Thoracic aorta (tissue), 2 donors: Measurements from ENCODE around the gene SLC2A4RG. TPM values are rescaled to one million over a fixed set of nuclear protein-coding genes. Genes with fewer than 3 reads are reported as not detected.

ENCODE experiments used
- ATAC-seq: fragments of 150-250 bp; one replicate; pipeline ENCODE4 v1.8.0; 2017; ENCODE audit warnings: low read depth; ENCODE audit not compliant: insufficient number of reproducible peaks, low FRiP score
- DNase-seq: peaks from one replicate; pipeline ENCODE4 v3.0.0-alpha.2; 2020; ENCODE audit warnings: low spot score
- H3K27ac ChIP-seq, 2 donors: fragments of 200-600 bp; sonication (generic); 1 replicate in 1 of 2; 2 replicates in 1 of 2; pipeline ENCODE4 v1.5.1; 2016; ENCODE audit warnings: mild to moderate bottlenecking in 2 of 2, moderate library complexity in 2 of 2
- H3K27me3 ChIP-seq: fragments of 200-600 bp; sonication (generic); replicated peaks from 2 replicates; pipeline ENCODE4 v1.6.0; 2016; ENCODE audit warnings: mild to moderate bottlenecking; ENCODE audit not compliant: insufficient read depth
- H3K36me3 ChIP-seq: fragments of 200-600 bp; sonication (generic); one replicate; pipeline ENCODE4 v1.5.1; 2016
- H3K4me1 ChIP-seq, 2 donors: fragments of 200-600 bp; sonication (generic); 1 replicate in 1 of 2; 2 replicates in 1 of 2; pipeline versions ENCODE4 v1.5.1 to v1.6.0; 2016; ENCODE audit warnings: low read depth in 2 of 2, mild to moderate bottlenecking in 1 of 2; ENCODE audit not compliant: control insufficient read depth in 1 of 2
- H3K4me3 ChIP-seq: fragments of 200-600 bp; sonication (generic); 2 replicates; pipeline ENCODE4 v1.5.1; 2016; ENCODE audit warnings: mild to moderate bottlenecking
- H3K9me3 ChIP-seq: fragments of 200-600 bp; sonication (generic); 2 replicates; pipeline ENCODE4 v1.5.1; 2016
- CTCF ChIP-seq: fragments of 200-600 bp; sonication (generic); IDR thresholded peaks from one replicate; pipeline ENCODE4 v1.5.1; 2019; ENCODE audit warnings: antibody characterized with exemption
- total RNA-seq, 2 donors: library from RNA; depleted of rRNA; stranded (reverse); fragments of >200 nt; gene quantifications; one replicate each; pipeline versions ENCODE4 v1.1.0 to v1.2.3, GENCODE V29; 2016

SLC2A4RG gene
- total RNA-seq, 2 donors from 2014 or later = 36.2 to 103 TPM

DNA sequence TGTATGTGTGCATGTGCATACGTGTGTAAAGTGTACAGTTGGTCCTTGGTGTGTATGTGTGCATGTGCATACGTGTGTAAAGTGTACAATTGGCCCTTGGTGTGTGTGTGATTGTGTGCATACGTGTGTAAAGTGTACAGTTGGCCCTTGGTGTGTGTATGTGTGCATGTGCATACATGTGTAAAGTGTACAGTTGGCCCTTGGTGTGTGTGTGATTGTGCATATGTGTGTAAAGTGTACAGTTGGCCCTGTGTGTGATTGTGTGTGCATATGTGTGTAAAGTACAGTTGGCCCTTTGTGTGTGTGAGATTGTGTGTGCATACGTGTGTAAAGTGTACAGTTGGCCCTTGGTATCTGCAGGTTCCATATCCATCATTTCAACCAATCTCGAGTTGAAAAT, 8.2 kb upstream of the SLC2A4RG start:
- peaks cover 29% of the 10 kb centered on the region for H3K36me3 ChIP-seq
- ATAC-seq = no peak
- H3K4me1 ChIP-seq = no peaks in the 10 kb centered on the region
- no peak for TF ChIP-seq CTCF
- H3K27ac ChIP-seq = no peak overlapping the region
- no peaks in the 10 kb centered on the region for H3K9me3 ChIP-seq
- H3K27me3 ChIP-seq = no peaks in the 10 kb centered on the region
- no peak overlapping the region for H3K4me3 ChIP-seq
- DNase-seq = no peak

DNA sequence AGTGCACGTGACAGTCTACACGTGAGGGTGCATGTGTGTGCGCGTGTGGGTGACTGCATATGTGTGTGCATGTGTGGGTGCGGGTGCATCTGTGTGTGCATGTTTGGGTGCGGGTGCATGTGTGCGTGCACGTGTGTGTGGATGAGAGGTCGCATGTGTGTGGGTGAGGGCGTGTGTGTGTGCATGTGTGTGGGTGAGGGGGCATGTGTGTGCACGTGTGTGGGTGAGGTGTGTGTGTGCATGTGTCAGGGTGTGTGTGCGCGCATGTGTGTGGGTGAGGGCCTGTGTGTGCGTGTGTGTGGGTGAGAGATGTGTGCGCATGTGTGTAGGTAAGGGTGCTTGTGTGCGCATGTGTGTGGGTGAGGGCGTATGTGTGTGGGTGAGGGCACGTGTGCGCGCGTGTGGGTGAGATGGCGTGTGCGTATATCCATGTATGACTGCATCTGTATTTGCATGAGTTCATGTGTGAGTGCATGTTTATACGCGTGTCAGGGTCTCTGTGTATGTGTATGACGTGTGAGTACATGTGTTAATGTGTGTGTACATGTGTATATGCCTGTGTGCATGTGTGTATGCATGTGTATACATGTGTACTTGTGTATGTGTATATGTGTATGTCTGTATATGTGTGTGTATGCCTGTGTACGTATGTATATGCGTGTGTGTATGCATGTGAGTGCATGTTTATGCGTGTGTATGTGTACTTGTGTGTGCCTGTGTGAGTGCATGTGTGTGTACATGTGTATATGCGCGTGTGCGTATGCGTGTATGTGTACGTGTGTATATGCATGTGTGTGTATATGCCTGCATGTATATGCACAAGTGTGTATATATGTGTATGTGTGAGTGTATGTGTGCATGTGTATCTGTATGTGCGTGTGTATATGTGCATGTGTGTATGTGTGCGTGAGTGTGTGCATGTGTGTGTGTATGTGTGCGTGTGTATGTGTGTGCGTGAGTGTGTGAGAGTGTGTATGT, 7.2 kb upstream of the SLC2A4RG start:
- H3K27me3 ChIP-seq = no peaks in the 10 kb centered on the region
- DNase-seq (no peak), ATAC-seq (no peak)
- TF ChIP-seq CTCF = no peak
- H3K36me3 ChIP-seq = peaks cover 29% of the 10 kb centered on the region
- H3K9me3 ChIP-seq = no peaks in the 10 kb centered on the region
- no peaks in the 10 kb centered on the region for H3K4me1 ChIP-seq
- no peak overlapping the region for H3K4me3 ChIP-seq
- H3K27ac ChIP-seq = no peak overlapping the region

- DNase-seq (no peak), ATAC-seq (no peak)
- no peak for TF ChIP-seq CTCF
- no peak overlapping the region for H3K27ac ChIP-seq
- peaks cover 29% of the 10 kb centered on the region for H3K36me3 ChIP-seq
- no peaks in the 10 kb centered on the region for H3K27me3 ChIP-seq
- H3K4me3 ChIP-seq = no peak overlapping the region
- no peaks in the 10 kb centered on the region for H3K9me3 ChIP-seq
- H3K4me1 ChIP-seq = peaks cover 0 to under 1% of the 10 kb centered on the region in 2 donors
Observed at GRCh38 chr20:63733117-63733516, 6.5 kb upstream of the SLC2A4RG start.

DNA sequence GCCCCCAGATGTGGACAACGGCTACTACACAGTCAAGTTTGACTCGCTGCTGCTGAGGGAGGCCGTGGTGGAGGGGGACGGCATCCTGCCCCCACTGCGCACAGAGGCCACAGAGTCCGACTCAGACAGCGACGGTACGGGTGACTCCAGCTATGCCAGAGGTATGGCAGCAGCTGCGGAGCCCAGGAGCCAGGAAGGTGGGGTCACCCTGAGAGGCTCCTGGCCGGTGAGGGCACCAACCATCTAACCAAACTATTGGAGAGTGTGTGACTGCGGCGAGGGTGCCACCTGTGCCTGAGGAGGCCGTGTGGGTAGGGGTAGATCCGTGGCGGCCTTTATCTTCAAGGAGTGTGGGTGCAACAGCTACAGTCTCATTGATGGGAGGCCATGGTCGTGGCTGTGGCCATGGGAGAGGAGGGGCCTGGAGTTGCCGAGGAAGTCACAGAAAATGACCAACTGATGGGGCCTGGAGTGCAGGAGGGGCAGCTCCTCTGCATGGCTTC, 5.9 kb upstream of the SLC2A4RG start:
- Histone ChIP-seq H3K4me1 (peaks cover 4 to 6% of the 10 kb centered on the region in 2 donors), H3K4me3 (no peak overlapping the region), H3K36me3 (peaks cover 29% of the 10 kb centered on the region), H3K27me3 (no peaks in the 10 kb centered on the region), H3K9me3 (no peaks in the 10 kb centered on the region), H3K27ac (no peak overlapping the region)
- no peak for TF ChIP-seq CTCF
- no peak for DNase-seq
- ATAC-seq = no peak

DNA sequence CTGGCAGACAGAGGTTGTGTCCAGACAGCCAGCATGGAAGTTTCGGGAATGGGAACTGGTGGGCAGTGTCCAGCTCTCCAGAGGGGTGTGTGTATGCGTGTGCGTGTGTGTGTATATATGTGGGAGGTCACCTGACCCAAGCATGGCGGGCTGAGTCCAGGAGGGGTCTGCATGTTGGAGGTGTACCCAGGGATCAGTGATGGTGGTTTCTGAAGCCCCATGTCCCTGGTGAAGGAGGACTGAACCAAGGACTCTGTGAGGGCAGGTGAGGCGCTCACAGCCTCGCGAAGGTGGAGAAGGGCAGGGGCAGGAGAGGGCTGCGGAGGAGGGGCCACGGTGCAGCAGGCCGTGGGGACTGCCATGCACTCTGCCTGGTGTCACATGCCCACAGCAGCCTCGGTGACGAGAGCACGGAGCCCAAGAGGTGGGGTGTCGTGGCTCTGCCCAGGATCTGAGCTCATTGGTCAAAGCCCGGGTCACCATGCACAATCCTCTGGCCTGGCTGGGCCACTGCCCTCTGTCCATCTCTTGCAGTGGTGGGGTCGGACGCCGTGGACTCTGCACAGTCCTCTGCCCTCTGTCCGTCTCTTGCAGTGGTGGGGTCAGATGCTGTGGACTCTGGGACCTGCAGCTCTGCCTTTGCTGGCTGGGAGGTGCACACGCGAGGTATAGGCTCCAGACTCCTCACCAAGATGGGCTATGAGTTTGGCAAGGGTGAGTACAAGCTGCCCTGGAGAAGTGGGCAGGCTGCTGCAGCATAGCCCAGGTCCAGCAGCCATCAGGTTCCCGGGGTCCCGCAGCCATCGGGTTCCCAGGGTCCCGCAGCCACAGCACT, 5.2 kb upstream of the SLC2A4RG start:
- peaks cover 29% of the 10 kb centered on the region for H3K36me3 ChIP-seq

More for the DNA sequence above, 5.2 kb upstream of the SLC2A4RG start:
- H3K27ac ChIP-seq = no peak overlapping the region
- DNase-seq (no peak), ATAC-seq (no peak)
- no peak for TF ChIP-seq CTCF
- no peak overlapping the region for H3K4me3 ChIP-seq
- no peaks in the 10 kb centered on the region for H3K9me3 ChIP-seq
- H3K4me1 ChIP-seq = peaks cover 8 to 12% of the 10 kb centered on the region in 2 donors
- no peaks in the 10 kb centered on the region for H3K27me3 ChIP-seq
